Endodermal cell (in vitro differentiated cells): ENCODE results near the gene MRTFB. TPM values are rescaled to one million over a fixed set of nuclear protein-coding genes. Genes with fewer than 3 reads are reported as not detected.

Experiments
- DNase-seq: peaks from one replicate; pipeline ENCODE4 v3.0.0-alpha.2; 2017
- H3K27ac ChIP-seq: 2 replicates; pipeline ENCODE4 v1.5.1; 2013; ENCODE audit warnings: mild to moderate bottlenecking, low read depth, low read length, moderate library complexity
- H3K27me3 ChIP-seq: 2 replicates; pipeline ENCODE4 v1.6.1; 2013; ENCODE audit warnings: mild to moderate bottlenecking, low read length, moderate library complexity; ENCODE audit not compliant: insufficient read depth, control insufficient read depth, poor library complexity, severe bottlenecking
- H3K36me3 ChIP-seq: 2 replicates; pipeline ENCODE4 v1.7.0; 2013; ENCODE audit warnings: mild to moderate bottlenecking, low read length, moderate library complexity; ENCODE audit not compliant: control insufficient read depth, insufficient read depth
- H3K4me1 ChIP-seq: one replicate; pipeline ENCODE4 v1.7.0; 2013; ENCODE audit warnings: low read length; ENCODE audit not compliant: control insufficient read depth, insufficient read depth
- H3K4me3 ChIP-seq: 2 replicates; pipeline ENCODE4 v1.5.1; 2013; ENCODE audit warnings: mild to moderate bottlenecking, low read length, moderate library complexity
- H3K9ac ChIP-seq: 2 replicates; pipeline ENCODE4 v1.6.1; 2013; ENCODE audit warnings: mild to moderate bottlenecking, low read length, moderate library complexity; ENCODE audit not compliant: poor library complexity, severe bottlenecking; ENCODE audit errors: extremely low read depth
- H3K9me3 ChIP-seq: 2 replicates; pipeline ENCODE4 v1.6.1; 2013; ENCODE audit warnings: mild to moderate bottlenecking, low read length, moderate library complexity; ENCODE audit not compliant: control insufficient read depth
- H3K27ac Mint-ChIP-seq: 2 replicates; pipeline ENCODE4 v1.8.0; 2020; ENCODE audit warnings: mixed read lengths
- H3K27me3 Mint-ChIP-seq: 2 replicates; pipeline ENCODE4 v1.8.0; 2021; ENCODE audit warnings: mild to moderate bottlenecking, mixed read lengths; ENCODE audit not compliant: insufficient read depth
- H3K36me3 Mint-ChIP-seq: 2 replicates; pipeline ENCODE4 v1.8.0; 2020; ENCODE audit warnings: low read depth, mixed read lengths
- H3K4me1 Mint-ChIP-seq: 2 replicates; pipeline ENCODE4 v1.8.0; 2020; ENCODE audit warnings: mixed read lengths
- H3K4me3 Mint-ChIP-seq: 2 replicates; pipeline ENCODE4 v1.8.0; 2020; ENCODE audit warnings: mild to moderate bottlenecking, moderate library complexity, mixed read lengths
- H3K9me3 Mint-ChIP-seq: 2 replicates; pipeline ENCODE4 v1.8.0; 2020; ENCODE audit warnings: mild to moderate bottlenecking, mixed read lengths
- CTCF ChIP-seq: fragments of 200-600 bp; sonication (generic); conservative IDR thresholded peaks from 2 replicates; pipeline ENCODE4 v1.5.0; 2021; ENCODE audit warnings: antibody characterized with exemption, mild to moderate bottlenecking
- WGBS, 2 experiments: methylation state at CpG; one replicate each; pipeline versions ENCODE4 v1.1.5 to v1.1.7; 2013; ENCODE audit warnings: missing lambda C conversion rate in 2 of 2, mixed read lengths in 1 of 2; ENCODE audit not compliant: insufficient coverage in 1 of 2, insufficient read length in 1 of 2; 5-methylcytosine and 5-hydroxymethylcytosine counted together
- total RNA-seq, 2 donors: library from RNA; stranded (reverse); fragmentation: NEBNext Ultra II Directional in 1 of 2; extraction: Animal tissue kit (Norgen Biotek cat#: 25700) in 1 of 2; gene quantifications; 2 replicates in 1 of 2; 3 replicates in 1 of 2; pipeline ENCODE4 v1.2.1, GENCODE V29; 2021

The MRTFB gene
- total RNA-seq, 2 donors from 2014 or later = 49.4 to 58.6 TPM

DNA sequence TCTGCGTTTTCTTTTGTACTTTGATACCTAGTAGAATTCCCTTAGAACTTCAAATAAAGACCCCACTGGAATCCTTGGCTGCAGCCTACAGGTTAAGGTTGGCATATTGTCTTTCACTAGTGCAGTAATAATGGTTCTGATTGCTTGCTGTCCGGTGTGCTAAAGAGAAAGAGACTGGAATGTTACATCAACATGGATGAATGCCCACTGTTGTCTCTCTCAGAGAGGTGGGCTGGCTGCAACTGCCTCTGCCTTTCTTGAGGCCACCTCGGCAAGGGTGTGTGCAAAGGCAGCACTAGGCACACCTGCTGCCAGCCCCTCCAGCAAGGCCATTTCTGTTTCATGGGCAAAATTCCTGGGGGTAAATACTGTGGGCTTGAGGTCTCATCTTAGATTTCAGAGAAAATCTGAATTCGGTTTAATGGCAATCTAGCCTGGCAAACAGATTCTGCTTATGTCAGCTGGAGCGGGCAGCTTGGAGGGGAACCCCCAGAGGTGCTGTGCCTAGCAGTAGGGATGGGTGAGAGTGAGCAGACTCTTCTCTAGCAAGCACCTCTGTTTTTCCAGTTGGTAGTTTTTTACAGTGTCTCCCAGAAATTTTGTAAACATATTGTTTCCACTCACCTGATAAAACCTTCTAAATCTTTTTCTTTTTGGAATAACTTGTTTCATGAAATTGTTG lies 54.0 kb downstream of the MRTFB start:
- Histone ChIP-seq H3K27ac (no peak overlapping the region), H3K4me1 (no peaks in the 10 kb centered on the region), H3K9ac (no peak overlapping the region), H3K4me3 (no peak overlapping the region), H3K9me3 (no peaks in the 10 kb centered on the region), H3K36me3 (no peaks in the 10 kb centered on the region), H3K27me3 (no peaks in the 10 kb centered on the region)
- no peak for DNase-seq
- peaks cover 25% of the 10 kb centered on the region for H3K4me1 Mint-ChIP-seq
- H3K4me3 Mint-ChIP-seq = no peak overlapping the region
- no peak for TF ChIP-seq CTCF
- H3K27ac Mint-ChIP-seq = no peak overlapping the region
- no peaks in the 10 kb centered on the region for H3K27me3 Mint-ChIP-seq
- 90% methylated on average over 5 of the region's 5 CpGs; no CpG with 5 or more reads in 1 of the 2 experiments for WGBS, 2 experiments
- peaks cover 28% of the 10 kb centered on the region for H3K36me3 Mint-ChIP-seq
- H3K9me3 Mint-ChIP-seq = peaks cover 5% of the 10 kb centered on the region

- Mint-ChIP-seq H3K36me3 (peaks cover 31% of the 10 kb centered on the region), H3K27me3 (no peaks in the 10 kb centered on the region), H3K4me1 (peaks cover 23% of the 10 kb centered on the region), H3K27ac (no peak overlapping the region), H3K9me3 (peaks cover 5% of the 10 kb centered on the region), H3K4me3 (no peak overlapping the region)
- no peaks in the 10 kb centered on the region for H3K36me3 ChIP-seq
- 94% methylated on average over 3 of the region's 3 CpGs; no CpG with 5 or more reads in 1 of the 2 experiments for WGBS, 2 experiments
- no peak overlapping the region for H3K9ac ChIP-seq
- H3K4me3 ChIP-seq = no peak overlapping the region
- no peaks in the 10 kb centered on the region for H3K9me3 ChIP-seq
- TF ChIP-seq CTCF = no peak
- no peaks in the 10 kb centered on the region for H3K4me1 ChIP-seq
- H3K27ac ChIP-seq = no peak overlapping the region
- DNase-seq = no peak
- H3K27me3 ChIP-seq = no peaks in the 10 kb centered on the region
These were observed 54.6 kb downstream of the MRTFB start for GRCh38 chr16:14125708-14126107.

DNA sequence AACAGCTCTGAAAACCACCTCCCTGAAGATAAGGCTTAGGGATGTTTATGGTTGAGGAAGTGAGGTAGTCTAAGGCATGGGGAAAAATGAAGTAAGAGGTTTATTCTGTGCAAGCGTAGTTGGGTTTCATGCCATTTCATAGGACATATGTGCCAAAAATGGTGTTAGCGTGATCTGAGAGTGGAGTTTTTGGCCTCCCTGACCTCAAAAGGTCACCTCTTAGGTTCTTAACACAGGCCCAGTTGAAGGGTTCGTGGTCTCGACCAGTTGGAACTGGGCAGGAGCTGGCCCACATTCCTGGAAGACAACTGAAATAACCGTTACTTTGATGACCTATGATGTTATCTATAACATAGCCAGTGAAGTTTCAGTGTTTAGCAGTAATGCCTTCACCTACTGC lies 57.0 kb downstream of the MRTFB start:
- H3K27ac ChIP-seq = no peak overlapping the region
- no peak overlapping the region for H3K4me3 Mint-ChIP-seq
- no peaks in the 10 kb centered on the region for H3K36me3 ChIP-seq
- H3K4me3 ChIP-seq = no peak overlapping the region
- WGBS, 2 experiments = 94 to 97% methylated on average over 5 of the region's 5 CpGs
- H3K27me3 Mint-ChIP-seq = no peaks in the 10 kb centered on the region
- peaks cover 24% of the 10 kb centered on the region for H3K36me3 Mint-ChIP-seq
- no peaks in the 10 kb centered on the region for H3K27me3 ChIP-seq
- no peak for TF ChIP-seq CTCF
- H3K4me1 Mint-ChIP-seq = peaks cover 23% of the 10 kb centered on the region
- no peak overlapping the region for H3K9ac ChIP-seq
- peaks cover 2% of the 10 kb centered on the region for H3K9me3 Mint-ChIP-seq
- no peak for DNase-seq
- no peaks in the 10 kb centered on the region for H3K9me3 ChIP-seq
- H3K4me1 ChIP-seq = no peaks in the 10 kb centered on the region
- no peak overlapping the region for H3K27ac Mint-ChIP-seq
